HepG2 (cell line): ENCODE measurements around the gene MYH16. TPM values are rescaled to one million over a fixed set of nuclear protein-coding genes. Genes with fewer than 3 reads are reported as not detected.

ENCODE experiments used
- ATAC-seq: fragments of 200-7000 bp; cut with Tn5 transposase; 3 replicates; pipeline ENCODE4 v1.9.1; 2020; ENCODE audit warnings: mild to moderate bottlenecking, moderate library complexity
- BruUV-seq: library from RNA; stranded (reverse); fragments of 400-500 nt; replicated peaks from 2 replicates; lab custom pipeline; 2021; lab: Mats Ljungman, UMichigan
- CTCF ChIA-PET: fragments of 300-600 bp; formaldehyde crosslinking; extraction: SDS; loops from one replicate; lab custom pipeline; 2021; ENCODE audit warnings: low total read pairs, inconsistent platforms, low intra/inter-chr PET ratio; lab: Yijun Ruan, JAX
- POLR2A ChIA-PET: fragments of 350-600 bp; sonication (Branson Sonifier 250); formaldehyde crosslinking; loops from one replicate; lab custom pipeline; 2020; ENCODE audit warnings: antibody characterized with exemption, inconsistent platforms; lab: Yijun Ruan, JAX
- DNase-seq: peaks from one replicate; pipeline ENCODE4 v3.0.0-alpha.2; 2015; ENCODE audit warnings: low spot score
- FAIRE-seq: peaks from 3 replicates; lab custom pipeline; 2011; peaks lifted over from hg19 to GRCh38; lab: Jason Lieb, UNC
- H2AFZ ChIP-seq: one replicate; pipeline ENCODE4 v1.6.1; 2011; ENCODE audit warnings: low read length, inconsistent platforms
- H3K27ac ChIP-seq: fragments of 300-600 bp; 3 replicates; pipeline ENCODE4 v1.8.0; 2011; ENCODE audit warnings: mixed run types, mild to moderate bottlenecking, mixed read lengths, low read length, inconsistent platforms; ENCODE audit not compliant: insufficient read depth; ENCODE audit errors: extremely low read length
- H3K27me3 ChIP-seq, 2 experiments: fragments of 200-600 bp in 1 of 2; 2 replicates in 1 of 2; 3 replicates in 1 of 2; pipeline versions ENCODE4 v1.6.0 to v1.8.0; 2011; ENCODE audit warnings: low read length in 2 of 2, mild to moderate bottlenecking in 2 of 2, moderate library complexity in 2 of 2, inconsistent platforms in 1 of 2; ENCODE audit not compliant: insufficient read depth in 2 of 2, control insufficient read depth in 1 of 2
- H3K36me3 ChIP-seq, 2 experiments: fragments of 200-600 bp in 1 of 2; replicated peaks in 1 of 2; 2 replicates in 1 of 2; 3 replicates in 1 of 2; pipeline versions ENCODE4 v1.5.1 to v1.8.0; 2011; ENCODE audit warnings: low read length in 2 of 2, inconsistent platforms in 1 of 2; ENCODE audit not compliant: insufficient read depth in 2 of 2, control insufficient read depth in 1 of 2
- H3K4me1 ChIP-seq: 2 replicates; pipeline ENCODE4 v1.5.1; 2012; ENCODE audit warnings: low read length, inconsistent platforms; ENCODE audit not compliant: insufficient read depth
- H3K4me2 ChIP-seq: 2 replicates; pipeline ENCODE4 v1.6.0; 2011; ENCODE audit warnings: low read depth, low read length, inconsistent platforms
- H3K4me3 ChIP-seq, 3 experiments: fragments of 200-600 bp in 1 of 3; sonication (generic), shearing (Covaris generic) in 1 of 3; replicated peaks in 1 of 3; 2 replicates each; pipeline ENCODE4 v1.5.1; 2011 to 2016; ENCODE audit warnings: low read length in 3 of 3, inconsistent platforms in 2 of 3, low read depth in 2 of 3, mild to moderate bottlenecking in 2 of 3, control low read depth in 1 of 3, mixed read lengths in 1 of 3; ENCODE audit not compliant: insufficient read depth in 1 of 3
- H3K79me2 ChIP-seq: one replicate; pipeline ENCODE4 v1.6.1; 2011; ENCODE audit warnings: low read length, inconsistent platforms; ENCODE audit not compliant: insufficient read depth
- H3K9ac ChIP-seq: 2 replicates; pipeline ENCODE4 v1.6.0; 2011; ENCODE audit warnings: mild to moderate bottlenecking, low read depth, low read length, inconsistent platforms; ENCODE audit not compliant: insufficient read depth
- H3K9me3 ChIP-seq: 2 replicates; pipeline ENCODE4 v1.5.1; 2012; ENCODE audit warnings: mild to moderate bottlenecking, low read length
- H4K20me1 ChIP-seq: 2 replicates; pipeline ENCODE4 v1.6.0; 2011; ENCODE audit warnings: inconsistent platforms, mild to moderate bottlenecking, low read length, moderate library complexity; ENCODE audit not compliant: insufficient read depth
- KAT8 ChIP-seq: IDR thresholded peaks from 2 replicates; pipeline ENCODE4 v1.6.1; 2016; ENCODE audit warnings: missing genetic modification reagents, missing compliant biosample characterization
- RBAK ChIP-seq: sonication (generic); formaldehyde crosslinking; IDR thresholded peaks from 2 replicates; pipeline ENCODE4 v1.5.1; 2020; ENCODE audit warnings: mild to moderate bottlenecking, missing genetic modification reagents
- RBM22 ChIP-seq: fragments of 200-400 bp; formaldehyde crosslinking; optimal IDR thresholded peaks from 2 replicates; pipeline ENCODE3; 2017; ENCODE audit warnings: mild to moderate bottlenecking, low read length, moderate library complexity
- SMAD9 ChIP-seq: sonication (generic); formaldehyde crosslinking; IDR thresholded peaks from 2 replicates; pipeline ENCODE4 v1.5.1; 2020; ENCODE audit warnings: mild to moderate bottlenecking, missing genetic modification reagents
- ZBTB25 ChIP-seq: IDR thresholded peaks from 2 replicates; pipeline ENCODE4 v1.6.1; 2018; ENCODE audit warnings: missing genetic modification reagents
- ZBTB38 ChIP-seq: sonication (generic); formaldehyde crosslinking; IDR thresholded peaks from 2 replicates; pipeline ENCODE4 v1.5.1; 2020; ENCODE audit warnings: mild to moderate bottlenecking, missing genetic modification reagents
- ZNF333 ChIP-seq: sonication (generic); formaldehyde crosslinking; IDR thresholded peaks from 2 replicates; pipeline ENCODE4 v1.4.0; 2020; ENCODE audit warnings: mild to moderate bottlenecking, missing genetic modification reagents, borderline replicate concordance
- ZNF589 ChIP-seq: sonication (generic); formaldehyde crosslinking; conservative IDR thresholded peaks from 2 replicates; pipeline ENCODE4 v1.8.0; 2022; ENCODE audit warnings: mild to moderate bottlenecking, moderate library complexity, missing genetic modification reagents
- WGBS: methylation state at CpG from one replicate; pipeline ENCODE4 v1.1.6; 2017; ENCODE audit warnings: low lambda C conversion rate; 5-methylcytosine and 5-hydroxymethylcytosine counted together
- in situ Hi-C: cut with HindIII; loops from 2 replicates; pipeline ENCODE4 v1.10.0; 2017; ENCODE audit warnings: low pct_unique_long_range_greater_than_20kb; ENCODE audit not compliant: extremely low pct_ligation_motif_present
- intact Hi-C: fragments of 100-400 bp; cut with micrococcal nuclease; formaldehyde crosslinking; loops from one replicate; pipeline ENCODE4 v1.10.0; 2022; ENCODE audit not compliant: unreplicated experiment
- polyA plus RNA-seq, 8 experiments: library from polyadenylated mRNA; depleted of rRNA in 3 of 8; stranded (reverse) in 7 of 8; unstranded in 1 of 8; fragments of >200 nt; fragmentation: Illumina TruSeq in 4 of 8; extraction: Trizol in 4 of 8; gene quantifications; 2 replicates each; pipeline versions ENCODE4 v1.2.1 to v1.2.3, GENCODE V29; 2011 to 2016; ENCODE audit warnings: low read depth in 4 of 8, missing spikeins in 1 of 8, mixed read lengths in 1 of 8; ENCODE audit not compliant: insufficient read depth in 1 of 8
- total RNA-seq, 5 experiments: library from RNA; depleted of rRNA; stranded (reverse); fragments of >200 nt; fragmentation: Illumina TruSeq; extraction: Trizol; gene quantifications; 2 replicates each; pipeline ENCODE4 v1.2.3, GENCODE V29; 2016; ENCODE audit warnings: low read depth in 1 of 5
- TF ChIP-seq, protein P1 (sequence below): sonication (generic); formaldehyde crosslinking; IDR thresholded peaks from 2 replicates; pipeline ENCODE4 v1.4.0; 2020; ENCODE audit warnings: mild to moderate bottlenecking, low read depth, missing genetic modification reagents

Gene MYH16
- total and polyA plus RNA-seq, 2 of the 13 experiments (the other 11 are each of a cell fraction or from before 2014, with no cell fraction given), result 0.05 to 0.15 TPM

- ChIA-PET CTCF (no interaction called here), POLR2A (interaction anchor here (1.3 kb wide), 1 partner anchor 15 kb away, joined by 3 read pairs; no protein-coding TSS in a partner anchor)
- H3K27ac ChIP-seq, result no peak overlapping the region
- H3K4me2 ChIP-seq, result no peak overlapping the region
- no peaks in the 10 kb centered on the region for H3K27me3 ChIP-seq
- no peak for DNase-seq
- no TSS peak for BruUV-seq
- no peaks in the 10 kb centered on the region for H3K36me3 ChIP-seq
- no peak overlapping the region for H3K9ac ChIP-seq
- no peaks in the 10 kb centered on the region; the same call in 1 of the 2 replicates for H3K9me3 ChIP-seq
- no peaks in the 10 kb centered on the region for H4K20me1 ChIP-seq
- FAIRE-seq, result no peak
- in situ Hi-C loops, result loop anchor here (5.0 kb wide), 1 partner anchor 268 kb away; no protein-coding TSS in a partner anchor
- peaks cover 13% of the 10 kb centered on the region for H3K4me1 ChIP-seq
- no peak for ATAC-seq
- TF ChIP-seq ZNF589 (no peak), ZBTB25 (CRISPR knock-in tag) (no peak), SMAD9 (no peak), ZBTB38 (no peak), ZNF333 (CRISPR knock-in tag) (no peak), RBAK (no peak), RBM22 (no peak), KAT8 (CRISPR knock-in tag) (no peak)
- TF ChIP-seq, protein P1, sequence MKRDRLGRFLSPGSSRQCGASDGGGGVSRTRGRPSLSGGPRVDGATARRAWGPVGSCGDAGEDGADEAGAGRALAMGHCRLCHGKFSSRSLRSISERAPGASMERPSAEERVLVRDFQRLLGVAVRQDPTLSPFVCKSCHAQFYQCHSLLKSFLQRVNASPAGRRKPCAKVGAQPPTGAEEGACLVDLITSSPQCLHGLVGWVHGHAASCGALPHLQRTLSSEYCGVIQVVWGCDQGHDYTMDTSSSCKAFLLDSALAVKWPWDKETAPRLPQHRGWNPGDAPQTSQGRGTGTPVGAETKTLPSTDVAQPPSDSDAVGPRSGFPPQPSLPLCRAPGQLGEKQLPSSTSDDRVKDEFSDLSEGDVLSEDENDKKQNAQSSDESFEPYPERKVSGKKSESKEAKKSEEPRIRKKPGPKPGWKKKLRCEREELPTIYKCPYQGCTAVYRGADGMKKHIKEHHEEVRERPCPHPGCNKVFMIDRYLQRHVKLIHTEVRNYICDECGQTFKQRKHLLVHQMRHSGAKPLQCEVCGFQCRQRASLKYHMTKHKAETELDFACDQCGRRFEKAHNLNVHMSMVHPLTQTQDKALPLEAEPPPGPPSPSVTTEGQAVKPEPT (CRISPR knock-in tag), result no peak
- no peak overlapping the region for H3K4me3 ChIP-seq
- H2AFZ ChIP-seq, result no peak overlapping the region
- H3K79me2 ChIP-seq, result no peaks in the 10 kb centered on the region
- WGBS, result 87% methylated on average over 4 of the region's 4 CpGs
- intact Hi-C loops, result loop anchor here (5.0 kb wide), 1 partner anchor 168 kb away; the partner anchor contains the start of gene SMURF1
Observed at GRCh38 chr7:99310004-99310403, 37.4 kb downstream of the MYH16 start.
